DMS53 treated with DMSO at 0.1 percent for 48 hours (cell line): ENCODE measurements around the gene CRYAA.
"Not testable (repeated sequence)": the region's sequence is repeated elsewhere in the genome, so short reads cannot be mapped to it uniquely, and the experiment has no call there.

Experiments
- DNase-seq: peaks from one replicate; lab custom pipeline; 2025; ENCODE audit not compliant: unreplicated experiment; lab: John Stamatoyannopoulos, UW

The CRYAA gene

DNA sequence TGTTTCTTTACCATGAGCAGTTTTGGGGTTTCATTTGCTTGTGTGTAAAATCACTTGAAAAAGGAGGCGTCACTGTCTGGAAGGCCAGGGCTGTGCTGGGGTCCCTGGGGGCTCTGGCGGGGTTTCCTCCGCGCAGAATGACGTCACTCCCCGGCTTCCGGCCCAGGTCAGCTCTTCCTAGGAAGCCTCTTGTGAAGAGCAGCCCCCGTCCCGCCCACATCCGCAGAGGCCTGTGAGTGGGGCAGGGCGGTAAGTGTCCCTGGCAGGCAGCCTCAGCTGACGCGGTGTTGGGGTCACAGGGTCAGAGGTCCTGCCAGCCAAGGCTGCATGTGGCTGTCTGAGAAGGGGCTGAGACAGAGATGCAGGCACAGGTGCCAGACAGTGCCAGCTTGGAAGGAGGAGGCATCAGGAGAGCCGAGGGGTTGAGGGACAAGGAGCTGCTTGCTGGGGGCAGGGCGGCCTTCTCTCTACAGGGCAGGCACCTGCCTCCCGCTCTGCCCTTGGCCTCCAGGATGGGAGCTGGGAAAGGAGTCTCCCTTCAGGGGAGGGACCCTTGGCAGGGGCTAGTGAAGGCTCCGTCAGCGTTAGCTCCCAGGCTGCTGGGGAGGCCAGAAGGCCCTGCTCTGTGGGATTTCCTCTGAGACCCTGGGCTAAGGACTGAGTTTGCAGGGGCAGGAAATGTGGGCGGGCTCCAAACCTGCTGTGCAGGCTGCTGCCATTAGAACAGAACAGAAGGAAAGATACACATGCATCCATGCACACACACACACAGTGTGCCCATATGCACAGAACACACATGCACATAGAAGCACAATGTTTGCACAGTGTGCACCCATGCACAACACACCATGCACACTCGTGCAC lies 8.5 kb downstream of the CRYAA start:
- DNase-seq, result not testable (repeated sequence)

DNA sequence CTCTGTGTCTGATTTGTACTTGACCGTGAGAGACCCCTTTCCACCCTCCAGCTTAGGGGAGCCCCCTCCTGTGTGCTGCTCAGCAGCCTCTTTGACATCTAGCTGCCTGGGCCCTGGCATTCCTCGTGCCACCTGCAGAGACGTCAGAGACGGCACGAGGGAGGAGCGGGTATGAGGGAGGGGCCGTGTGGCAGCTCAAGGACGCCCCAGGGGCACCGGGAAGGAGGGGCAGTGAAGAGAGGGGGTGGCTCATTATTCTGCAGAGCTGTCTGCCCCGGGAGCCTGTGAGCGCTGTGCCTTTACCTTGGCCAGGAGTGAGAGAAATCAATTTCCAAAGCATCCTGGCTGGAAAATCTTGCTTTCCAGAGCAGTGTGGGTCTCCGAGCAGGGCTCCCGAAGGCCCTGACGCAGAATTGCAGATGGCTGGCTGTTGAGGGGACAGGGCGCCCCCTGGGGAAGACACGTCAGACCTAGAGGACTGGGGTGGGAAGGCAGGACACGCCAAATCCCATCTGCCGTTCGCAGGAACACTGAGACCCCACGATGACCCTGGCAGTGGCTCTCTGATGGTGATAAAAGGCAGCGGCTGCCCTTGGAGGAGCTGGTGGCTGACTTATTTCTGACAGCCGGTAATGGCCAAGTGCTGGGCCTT lies 9.5 kb downstream of the CRYAA start:
- not testable (repeated sequence) for DNase-seq

- not testable (repeated sequence) for DNase-seq
These were observed 12.2 kb downstream of the CRYAA start for GRCh38 chr21:43181033-43181432.

- not testable (repeated sequence) for DNase-seq
These were observed 18.5 kb downstream of the CRYAA start for GRCh38 chr21:43187268-43187667.

DNA sequence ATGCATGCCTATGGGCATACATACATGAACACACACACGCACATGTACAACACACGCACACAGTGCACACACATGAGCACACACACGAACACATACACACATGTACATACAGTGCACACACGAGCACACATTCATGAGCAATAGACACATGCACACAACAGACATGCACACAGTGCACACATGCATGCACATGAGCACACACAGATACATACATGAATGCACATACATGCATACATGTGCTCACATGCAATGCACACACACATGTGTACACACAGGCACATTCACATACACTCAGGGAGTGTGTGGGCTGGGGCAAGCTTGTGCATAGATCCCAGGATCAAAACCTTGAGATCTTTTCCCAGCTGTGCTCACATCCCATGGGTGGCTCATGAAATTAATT lies 18.9 kb downstream of the CRYAA start:
- no peak for DNase-seq

GRCh38 chr21:43188181-43188580 lies 19.4 kb downstream of the CRYAA start:
- no peak for DNase-seq

DNA sequence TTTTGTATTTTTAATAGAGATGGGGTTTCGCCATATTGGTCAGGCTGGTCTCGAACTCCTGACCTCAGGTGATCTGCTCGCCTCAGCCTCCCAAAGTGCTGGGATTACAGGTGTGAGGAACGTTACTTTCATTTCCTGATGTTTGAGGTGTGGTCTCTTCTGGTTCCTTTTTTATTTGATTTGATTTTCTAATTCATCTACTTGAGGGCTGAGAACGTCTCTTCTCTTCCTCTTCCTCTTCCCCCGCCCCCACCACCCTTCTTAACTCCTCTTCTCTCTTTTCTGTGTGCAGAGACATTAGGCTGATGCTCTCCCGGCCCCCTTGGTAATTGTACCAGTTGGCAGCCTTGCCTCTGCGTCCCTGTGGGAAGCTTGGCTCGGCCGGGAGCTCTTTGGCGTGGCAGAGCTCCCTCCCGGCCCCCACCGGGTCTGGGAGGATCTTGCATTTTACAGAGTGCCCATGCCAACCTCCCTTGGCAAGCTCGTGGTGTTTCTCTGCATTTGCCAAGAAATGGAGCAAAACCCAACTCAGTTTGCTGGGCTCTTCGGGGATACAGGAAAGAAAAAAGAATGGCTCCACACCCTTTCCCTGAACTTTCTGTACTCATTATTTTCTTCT lies 19.9 kb downstream of the CRYAA start:
- DNase-seq, result no peak

DNA sequence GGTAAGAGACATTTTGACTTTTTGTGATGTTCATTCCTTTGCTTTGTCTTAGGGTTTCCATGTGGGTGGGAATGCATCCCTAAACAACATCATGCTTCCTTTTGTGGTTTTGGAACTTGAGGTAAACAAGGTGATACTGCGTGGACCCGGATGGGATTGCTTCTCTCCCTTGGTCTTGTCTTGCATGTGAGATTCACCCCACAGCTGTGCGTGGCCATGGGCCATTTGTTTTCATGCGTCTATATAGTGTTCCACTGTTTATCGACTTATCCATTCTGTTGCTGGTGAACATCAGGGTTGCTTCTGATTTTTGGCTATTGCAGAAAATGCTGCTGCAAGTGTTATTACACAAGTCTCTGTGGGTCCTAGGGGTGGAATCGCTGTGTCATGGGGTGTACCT lies 21.1 kb downstream of the CRYAA start:
- no peak for DNase-seq

DNA sequence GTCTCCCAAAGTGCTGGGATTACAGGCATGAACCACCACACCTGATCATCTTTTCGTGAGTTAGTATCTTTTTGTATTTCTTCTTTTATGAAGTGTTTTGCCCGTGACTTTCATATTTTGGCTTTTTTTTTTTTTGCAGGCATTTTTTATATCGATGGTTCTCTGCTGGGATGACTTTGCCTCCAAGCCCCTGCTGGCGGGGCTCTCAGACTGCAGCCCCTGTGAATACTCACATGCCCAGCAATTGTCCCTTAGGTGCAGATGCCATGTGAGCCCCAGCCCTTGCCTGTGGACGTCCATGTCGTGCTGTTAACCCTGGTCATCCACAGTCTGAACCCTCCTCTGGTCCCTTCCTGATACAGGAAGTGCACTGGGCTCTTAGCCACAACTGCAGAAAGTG lies 21.7 kb downstream of the CRYAA start:
- DNase-seq, result no peak

GRCh38 chr21:43190951-43191350 lies 22.1 kb downstream of the CRYAA start:
- no peak for DNase-seq

GRCh38 chr21:43191521-43191920 lies 22.7 kb downstream of the CRYAA start:
- no peak for DNase-seq

GRCh38 chr21:43191971-43192370 lies 23.2 kb downstream of the CRYAA start:
- no peak for DNase-seq

GRCh38 chr21:43192501-43193081 lies 23.8 kb downstream of the CRYAA start:
- no peak for DNase-seq

- no peak for DNase-seq
These were observed 24.4 kb downstream of the CRYAA start for GRCh38 chr21:43193088-43193650.

- DNase-seq, result no peak
These were observed 25.0 kb downstream of the CRYAA start for GRCh38 chr21:43193651-43194302.

DNA sequence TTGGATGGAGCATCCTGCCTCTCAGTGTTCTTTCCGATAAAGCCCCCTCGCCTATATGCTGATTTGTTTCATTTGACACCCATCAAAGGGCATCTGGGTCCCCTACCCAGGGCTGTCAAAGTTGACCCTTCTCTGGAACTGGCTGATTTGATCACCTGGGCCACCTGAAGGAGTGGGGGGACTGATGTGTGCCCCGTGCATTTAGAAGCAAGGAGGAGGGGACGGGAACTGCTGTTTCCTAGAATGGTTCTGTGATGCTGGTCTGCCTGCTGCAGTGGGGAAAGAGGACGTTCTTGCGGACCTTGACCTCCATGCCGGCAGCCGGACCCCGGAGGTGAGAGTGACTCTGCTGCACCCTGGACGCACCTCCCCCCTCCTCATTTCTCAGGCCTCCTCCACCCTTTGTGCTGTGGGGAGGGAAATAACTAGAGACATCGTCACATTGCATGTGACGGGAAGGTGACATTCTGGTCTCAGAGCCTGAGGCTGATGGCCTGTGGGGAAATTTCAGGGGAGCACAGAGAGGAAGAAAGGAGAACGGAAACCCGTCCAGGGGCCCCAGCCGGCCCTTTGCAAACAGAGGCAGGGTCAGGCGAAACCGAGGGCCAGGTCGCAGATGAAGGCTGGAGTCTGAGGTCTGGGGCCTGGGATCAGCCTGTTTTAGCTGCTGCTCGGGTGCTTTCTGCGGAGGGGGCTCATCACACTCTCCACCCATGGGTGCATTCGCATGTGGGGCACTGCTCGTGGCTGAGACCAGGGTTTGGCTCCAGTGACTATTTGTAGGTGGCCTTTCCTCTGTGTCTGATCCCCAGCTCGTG lies 25.7 kb downstream of the CRYAA start:
- no peak for DNase-seq

GRCh38 chr21:43195121-43196021 lies 26.6 kb downstream of the CRYAA start:
- no peak for DNase-seq

DNA sequence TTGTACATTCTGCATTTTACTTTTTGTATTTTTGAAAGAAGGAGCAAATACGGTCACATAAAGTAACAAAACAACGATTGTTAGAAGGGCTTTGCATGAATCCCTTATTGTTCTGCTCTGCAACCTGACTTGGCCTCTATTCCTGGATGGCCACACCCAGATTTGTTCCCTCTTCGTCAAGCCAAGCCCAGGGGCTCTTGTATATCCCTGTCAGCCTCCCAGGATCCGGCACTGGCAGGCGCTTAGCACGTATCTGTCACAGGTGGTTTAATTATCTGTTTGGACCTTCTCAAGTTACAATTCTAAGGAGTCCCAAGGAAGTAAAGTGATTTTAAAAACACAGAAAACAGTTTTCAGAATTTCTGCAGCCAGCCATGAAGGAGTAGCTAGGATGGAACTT lies 28.0 kb downstream of the CRYAA start:
- no peak for DNase-seq

DNA sequence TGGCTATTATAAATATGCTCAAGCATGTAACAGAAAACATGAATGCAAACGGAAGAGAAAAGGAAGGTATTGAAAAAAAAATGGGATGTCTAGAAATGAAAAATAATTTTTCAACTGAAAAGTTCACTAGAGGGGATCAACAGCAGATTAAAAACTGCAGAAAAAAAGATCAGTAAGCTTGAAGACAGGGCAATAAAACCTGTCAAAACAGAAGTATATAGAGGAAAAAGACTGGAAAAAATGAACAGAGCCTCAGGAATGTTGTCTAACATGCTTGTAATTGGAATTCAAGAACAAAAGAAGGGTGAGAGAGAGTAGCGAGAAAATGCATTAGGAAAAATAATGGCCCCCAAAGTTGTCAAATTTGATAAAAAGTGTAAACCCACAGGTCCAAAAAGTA lies 29.6 kb downstream of the CRYAA start:
- no peak for DNase-seq
